ENCODE measurements around the gene MYO16. TPM values are rescaled to one million over a fixed set of nuclear protein-coding genes. Genes with fewer than 3 reads are reported as not detected.

The MYO16 gene
- total and polyA plus RNA-seq, 2 donors = 0.16 to 0.19 TPM

- Histone ChIP-seq H3K27me3 (ENCODE audit: control insufficient read depth in 2 of 2, insufficient read depth in 1 of 2, low read length in 1 of 2) (no peaks in the 10 kb centered on the region), H3K4me1 (ENCODE audit: control insufficient read depth in 2 of 2, insufficient read depth in 2 of 2, low read length in 2 of 2) (no peaks in the 10 kb centered on the region), H3K9me3 (ENCODE audit: control insufficient read depth in 2 of 2, insufficient read depth in 1 of 2, low read length in 1 of 2) (no peaks in the 10 kb centered on the region), H3K4me3 (ENCODE audit: low read length in 2 of 2) (no peak overlapping the region), H3K36me3 (ENCODE audit: control insufficient read depth in 2 of 2, insufficient read depth in 2 of 2, low read length in 1 of 2) (no peaks in the 10 kb centered on the region), H3K27ac (ENCODE audit: low read depth in 1 of 2, low read length in 1 of 2) (no peak overlapping the region)
- WGBS = 97% methylated on average over 10 of the region's 10 CpGs
- DNase-seq (ENCODE audit: low read depth in 6 of 9, low spot score in 9 of 9) = no peak
Measured at GRCh38 chr13:109152941-109153340, 523.5 kb downstream of the MYO16 start.

GRCh38 chr13:109154146-109154545 lies 524.7 kb downstream of the MYO16 start:
- H3K9me3 ChIP-seq (ENCODE audit: control insufficient read depth in 2 of 2, insufficient read depth in 1 of 2, low read length in 1 of 2) = no peaks in the 10 kb centered on the region
- DNase-seq (ENCODE audit: low read depth in 6 of 9, low spot score in 9 of 9) = no peak
- WGBS = 85% methylated on average over 8 of the region's 8 CpGs
- H3K4me1 ChIP-seq (ENCODE audit: control insufficient read depth in 2 of 2, insufficient read depth in 2 of 2, low read length in 2 of 2) = no peaks in the 10 kb centered on the region
- no peaks in the 10 kb centered on the region for H3K27me3 ChIP-seq (ENCODE audit: control insufficient read depth in 2 of 2, insufficient read depth in 1 of 2, low read length in 1 of 2)
- H3K36me3 ChIP-seq (ENCODE audit: control insufficient read depth in 2 of 2, insufficient read depth in 2 of 2, low read length in 1 of 2) = no peaks in the 10 kb centered on the region
- no peak overlapping the region for H3K4me3 ChIP-seq (ENCODE audit: low read length in 2 of 2)
- H3K27ac ChIP-seq (ENCODE audit: low read depth in 1 of 2, low read length in 1 of 2) = no peak overlapping the region

GRCh38 chr13:109154546-109154945 lies 525.1 kb downstream of the MYO16 start:
- H3K4me1 ChIP-seq (ENCODE audit: control insufficient read depth in 2 of 2, insufficient read depth in 2 of 2, low read length in 2 of 2) = no peaks in the 10 kb centered on the region
- H3K9me3 ChIP-seq (ENCODE audit: control insufficient read depth in 2 of 2, insufficient read depth in 1 of 2, low read length in 1 of 2) = no peaks in the 10 kb centered on the region
- no peaks in the 10 kb centered on the region for H3K36me3 ChIP-seq (ENCODE audit: control insufficient read depth in 2 of 2, insufficient read depth in 2 of 2, low read length in 1 of 2)
- H3K27me3 ChIP-seq (ENCODE audit: control insufficient read depth in 2 of 2, insufficient read depth in 1 of 2, low read length in 1 of 2) = no peaks in the 10 kb centered on the region
- WGBS = 20% methylated on average over 8 of the region's 8 CpGs
- H3K4me3 ChIP-seq (ENCODE audit: low read length in 2 of 2) = no peak overlapping the region
- no peak for DNase-seq (ENCODE audit: low read depth in 6 of 9, low spot score in 9 of 9)
- H3K27ac ChIP-seq (ENCODE audit: low read depth in 1 of 2, low read length in 1 of 2) = no peak overlapping the region

- H3K9me3 ChIP-seq (ENCODE audit: control insufficient read depth in 2 of 2, insufficient read depth in 1 of 2, low read length in 1 of 2) = no peaks in the 10 kb centered on the region
- DNase-seq (ENCODE audit: low read depth in 6 of 9, low spot score in 9 of 9) = no peak
- no peak overlapping the region for H3K27ac ChIP-seq (ENCODE audit: low read depth in 1 of 2, low read length in 1 of 2)
- H3K4me1 ChIP-seq (ENCODE audit: control insufficient read depth in 2 of 2, insufficient read depth in 2 of 2, low read length in 2 of 2) = no peaks in the 10 kb centered on the region
- H3K36me3 ChIP-seq (ENCODE audit: control insufficient read depth in 2 of 2, insufficient read depth in 2 of 2, low read length in 1 of 2) = no peaks in the 10 kb centered on the region
- WGBS = 94% methylated on average over 13 of the region's 13 CpGs
- H3K27me3 ChIP-seq (ENCODE audit: control insufficient read depth in 2 of 2, insufficient read depth in 1 of 2, low read length in 1 of 2) = no peaks in the 10 kb centered on the region
- H3K4me3 ChIP-seq (ENCODE audit: low read length in 2 of 2) = no peak overlapping the region
Measured at GRCh38 chr13:109154966-109155761, 525.8 kb downstream of the MYO16 start.

GRCh38 chr13:109156181-109156935 lies 526.9 kb downstream of the MYO16 start:
- no peaks in the 10 kb centered on the region for H3K4me1 ChIP-seq (ENCODE audit: control insufficient read depth in 2 of 2, insufficient read depth in 2 of 2, low read length in 2 of 2)
- no peaks in the 10 kb centered on the region for H3K9me3 ChIP-seq (ENCODE audit: control insufficient read depth in 2 of 2, insufficient read depth in 1 of 2, low read length in 1 of 2)
- no peak overlapping the region for H3K4me3 ChIP-seq (ENCODE audit: low read length in 2 of 2)
- WGBS = 88% methylated on average over 16 of the region's 16 CpGs
- no peaks in the 10 kb centered on the region for H3K27me3 ChIP-seq (ENCODE audit: control insufficient read depth in 2 of 2, insufficient read depth in 1 of 2, low read length in 1 of 2)
- no peaks in the 10 kb centered on the region for H3K36me3 ChIP-seq (ENCODE audit: control insufficient read depth in 2 of 2, insufficient read depth in 2 of 2, low read length in 1 of 2)
- peak overlapping the region in 1 of 2 donors; percentile 52 for H3K27ac ChIP-seq (ENCODE audit: low read depth in 1 of 2, low read length in 1 of 2)
- no peak for DNase-seq (ENCODE audit: low read depth in 6 of 9, low spot score in 9 of 9)

- Histone ChIP-seq H3K27ac (ENCODE audit: low read depth in 1 of 2, low read length in 1 of 2) (no peak overlapping the region), H3K4me3 (ENCODE audit: low read length in 2 of 2) (no peak overlapping the region), H3K4me1 (ENCODE audit: control insufficient read depth in 2 of 2, insufficient read depth in 2 of 2, low read length in 2 of 2) (peaks cover 0 to 7% of the 10 kb centered on the region in 2 donors), H3K9me3 (ENCODE audit: control insufficient read depth in 2 of 2, insufficient read depth in 1 of 2, low read length in 1 of 2) (no peaks in the 10 kb centered on the region), H3K36me3 (ENCODE audit: control insufficient read depth in 2 of 2, insufficient read depth in 2 of 2, low read length in 1 of 2) (no peaks in the 10 kb centered on the region), H3K27me3 (ENCODE audit: control insufficient read depth in 2 of 2, insufficient read depth in 1 of 2, low read length in 1 of 2) (no peaks in the 10 kb centered on the region)
- 88% methylated on average over 5 of the region's 5 CpGs for WGBS
- no peak for DNase-seq (ENCODE audit: low read depth in 6 of 9, low spot score in 9 of 9)
Measured at GRCh38 chr13:109157275-109157674, 527.9 kb downstream of the MYO16 start.

GRCh38 chr13:109158383-109158782 lies 529.0 kb downstream of the MYO16 start:
- DNase-seq (ENCODE audit: low read depth in 6 of 9, low spot score in 9 of 9) = no peak
- no peaks in the 10 kb centered on the region for H3K27me3 ChIP-seq (ENCODE audit: control insufficient read depth in 2 of 2, insufficient read depth in 1 of 2, low read length in 1 of 2)
- no peaks in the 10 kb centered on the region for H3K36me3 ChIP-seq (ENCODE audit: control insufficient read depth in 2 of 2, insufficient read depth in 2 of 2, low read length in 1 of 2)
- no peak overlapping the region for H3K4me3 ChIP-seq (ENCODE audit: low read length in 2 of 2)
- H3K27ac ChIP-seq (ENCODE audit: low read depth in 1 of 2, low read length in 1 of 2) = no peak overlapping the region
- H3K4me1 ChIP-seq (ENCODE audit: control insufficient read depth in 2 of 2, insufficient read depth in 2 of 2, low read length in 2 of 2) = peaks cover 0 to 8% of the 10 kb centered on the region in 2 donors
- no peaks in the 10 kb centered on the region for H3K9me3 ChIP-seq (ENCODE audit: control insufficient read depth in 2 of 2, insufficient read depth in 1 of 2, low read length in 1 of 2)
- 97% methylated on average over 3 of the region's 3 CpGs for WGBS

- Histone ChIP-seq H3K27me3 (ENCODE audit: control insufficient read depth in 2 of 2, insufficient read depth in 1 of 2, low read length in 1 of 2) (no peaks in the 10 kb centered on the region), H3K9me3 (ENCODE audit: control insufficient read depth in 2 of 2, insufficient read depth in 1 of 2, low read length in 1 of 2) (no peaks in the 10 kb centered on the region), H3K36me3 (ENCODE audit: control insufficient read depth in 2 of 2, insufficient read depth in 2 of 2, low read length in 1 of 2) (no peaks in the 10 kb centered on the region), H3K4me1 (ENCODE audit: control insufficient read depth in 2 of 2, insufficient read depth in 2 of 2, low read length in 2 of 2) (peaks cover 0 to 8% of the 10 kb centered on the region in 2 donors), H3K27ac (ENCODE audit: low read depth in 1 of 2, low read length in 1 of 2) (no peak overlapping the region), H3K4me3 (ENCODE audit: low read length in 2 of 2) (no peak overlapping the region)
- 96% methylated on average over 14 of the region's 14 CpGs for WGBS
- no peak for DNase-seq (ENCODE audit: low read depth in 6 of 9, low spot score in 9 of 9)
Measured at GRCh38 chr13:109159650-109160309, 530.4 kb downstream of the MYO16 start.

GRCh38 chr13:109160357-109160756 lies 530.9 kb downstream of the MYO16 start:
- WGBS = 46% methylated on average over 4 of the region's 4 CpGs
- Histone ChIP-seq H3K27me3 (ENCODE audit: control insufficient read depth in 2 of 2, insufficient read depth in 1 of 2, low read length in 1 of 2) (no peaks in the 10 kb centered on the region), H3K9me3 (ENCODE audit: control insufficient read depth in 2 of 2, insufficient read depth in 1 of 2, low read length in 1 of 2) (no peaks in the 10 kb centered on the region), H3K36me3 (ENCODE audit: control insufficient read depth in 2 of 2, insufficient read depth in 2 of 2, low read length in 1 of 2) (no peaks in the 10 kb centered on the region), H3K27ac (ENCODE audit: low read depth in 1 of 2, low read length in 1 of 2) (no peak overlapping the region), H3K4me1 (ENCODE audit: control insufficient read depth in 2 of 2, insufficient read depth in 2 of 2, low read length in 2 of 2) (peaks cover 0 to 8% of the 10 kb centered on the region in 2 donors), H3K4me3 (ENCODE audit: low read length in 2 of 2) (no peak overlapping the region)
- no peak for DNase-seq (ENCODE audit: low read depth in 6 of 9, low spot score in 9 of 9)
